HepG2 (cell line): ENCODE measurements around the gene VPS4A. TPM values are rescaled to one million over a fixed set of nuclear protein-coding genes. Genes with fewer than 3 reads are reported as not detected.

Source experiments
- ELF4 ChIP-seq: sonication (generic); formaldehyde crosslinking; IDR thresholded peaks from 2 replicates; pipeline ENCODE4 v1.5.0; 2020; ENCODE audit warnings: missing genetic modification reagents, mild to moderate bottlenecking, moderate library complexity, borderline replicate concordance
- FOSL1 ChIP-seq: sonication (generic); formaldehyde crosslinking; IDR thresholded peaks from 2 replicates; pipeline ENCODE4 v1.9.0; 2021; ENCODE audit warnings: missing genetic modification reagents, borderline replicate concordance
- GPN1 ChIP-seq: sonication (generic); formaldehyde crosslinking; IDR thresholded peaks from 2 replicates; pipeline ENCODE4 v1.5.1; 2020; ENCODE audit warnings: missing genetic modification reagents, borderline replicate concordance
- GZF1 ChIP-seq: sonication (generic); formaldehyde crosslinking; IDR thresholded peaks from 2 replicates; pipeline ENCODE4 v1.5.1; 2020; ENCODE audit warnings: mild to moderate bottlenecking, missing genetic modification reagents
- HNF1A ChIP-seq, 2 experiments: sonication (generic) in 1 of 2; formaldehyde crosslinking in 1 of 2; IDR thresholded peaks; 2 replicates each; pipeline versions ENCODE4 v1.4.0 to v1.6.1; 2016 to 2020; ENCODE audit warnings: borderline replicate concordance in 1 of 2, low read depth in 1 of 2, mild to moderate bottlenecking in 1 of 2, missing genetic modification reagents in 1 of 2
- KLF12 ChIP-seq: sonication (generic); formaldehyde crosslinking; IDR thresholded peaks from 2 replicates; pipeline ENCODE4 v1.4.0; 2020; ENCODE audit warnings: missing genetic modification reagents, borderline replicate concordance
- MED13 ChIP-seq: sonication (generic); formaldehyde crosslinking; IDR thresholded peaks from 2 replicates; pipeline ENCODE4 v1.5.0; 2020; ENCODE audit warnings: missing genetic modification reagents
- MEIS1 ChIP-seq: sonication (generic); formaldehyde crosslinking; IDR thresholded peaks from 2 replicates; pipeline ENCODE4 v1.9.0; 2021; ENCODE audit warnings: mild to moderate bottlenecking, missing genetic modification reagents, moderate library complexity, borderline replicate concordance
- NFE2 ChIP-seq: sonication (generic); formaldehyde crosslinking; IDR thresholded peaks from 2 replicates; pipeline ENCODE4 v1.4.0; 2020; ENCODE audit warnings: missing genetic modification reagents
- RAD21 ChIP-seq: fragments of 450-650 bp; formaldehyde crosslinking; IDR thresholded peaks from 2 replicates; pipeline ENCODE4 v1.5.0; 2020; ENCODE audit warnings: mild to moderate bottlenecking
- SKI ChIP-seq: fragments of 450-650 bp; IDR thresholded peaks from one replicate; pipeline ENCODE4 v1.6.1; 2018; ENCODE audit warnings: mild to moderate bottlenecking; ENCODE audit not compliant: partially characterized antibody
- SSRP1 ChIP-seq: IDR thresholded peaks from 2 replicates; pipeline ENCODE4 v1.6.1; 2016; ENCODE audit warnings: control low read depth
- TBX2 ChIP-seq: sonication (generic); formaldehyde crosslinking; IDR thresholded peaks from 2 replicates; pipeline ENCODE4 v1.5.0; 2020; ENCODE audit warnings: missing genetic modification reagents, mild to moderate bottlenecking, borderline replicate concordance
- TERF1 ChIP-seq: sonication (generic); formaldehyde crosslinking; IDR thresholded peaks from 2 replicates; pipeline ENCODE4 v1.8.0; 2022; ENCODE audit warnings: mild to moderate bottlenecking, missing genetic modification reagents, moderate library complexity
- TFDP2 ChIP-seq: sonication (generic); formaldehyde crosslinking; IDR thresholded peaks from 2 replicates; pipeline ENCODE4 v1.4.0; 2020; ENCODE audit warnings: missing genetic modification reagents
- ZNF230 ChIP-seq: sonication (generic); formaldehyde crosslinking; IDR thresholded peaks from 2 replicates; pipeline ENCODE4 v1.4.0; 2020; ENCODE audit warnings: mild to moderate bottlenecking, missing genetic modification reagents
- ZNF530 ChIP-seq: sonication (generic); formaldehyde crosslinking; IDR thresholded peaks from 2 replicates; pipeline ENCODE4 v1.5.0; 2020; ENCODE audit warnings: low read depth, mild to moderate bottlenecking, missing genetic modification reagents
- ZNF674 ChIP-seq: sonication (generic); formaldehyde crosslinking; IDR thresholded peaks from 2 replicates; pipeline ENCODE4 v1.5.0; 2020; ENCODE audit warnings: low read depth, mild to moderate bottlenecking, missing genetic modification reagents
- ZNF839 ChIP-seq: sonication (generic); formaldehyde crosslinking; IDR thresholded peaks from 2 replicates; pipeline ENCODE4 v1.4.0; 2020; ENCODE audit warnings: missing genetic modification reagents, mild to moderate bottlenecking, borderline replicate concordance
- ZZZ3 ChIP-seq: sonication (generic); formaldehyde crosslinking; IDR thresholded peaks from 2 replicates; pipeline ENCODE4 v1.4.0; 2020; ENCODE audit warnings: missing genetic modification reagents, mild to moderate bottlenecking, borderline replicate concordance
- polyA plus RNA-seq, 8 experiments: library from polyadenylated mRNA; depleted of rRNA in 3 of 8; stranded (reverse) in 7 of 8; unstranded in 1 of 8; fragments of >200 nt; fragmentation: Illumina TruSeq in 4 of 8; extraction: Trizol in 4 of 8; gene quantifications; 2 replicates each; pipeline versions ENCODE4 v1.2.1 to v1.2.3, GENCODE V29; 2011 to 2016; ENCODE audit warnings: low read depth in 4 of 8, missing spikeins in 1 of 8, mixed read lengths in 1 of 8; ENCODE audit not compliant: insufficient read depth in 1 of 8
- total RNA-seq, 5 experiments: library from RNA; depleted of rRNA; stranded (reverse); fragments of >200 nt; fragmentation: Illumina TruSeq; extraction: Trizol; gene quantifications; 2 replicates each; pipeline ENCODE4 v1.2.3, GENCODE V29; 2016; ENCODE audit warnings: low read depth in 1 of 5

The VPS4A gene
- total and polyA plus RNA-seq, 2 of the 13 experiments (the other 11 are each of a cell fraction or from before 2014, with no cell fraction given), result 13.2 to 27.9 TPM

GRCh38 chr16:69330286-69331109 lies 19.3 kb downstream of the VPS4A start, which contains the start of gene PDF (continued):
- peak; percentile 77 for TF ChIP-seq SKI
- no peak for TF ChIP-seq FOSL1 (CRISPR knock-in tag)
- peak; percentile 98; the same call in 1 of the 2 replicates for TF ChIP-seq ZNF839 (CRISPR knock-in tag)
- TF ChIP-seq GZF1 (CRISPR knock-in tag), result no peak; the same call in 1 of the 2 replicates
- TF ChIP-seq KLF12 (CRISPR knock-in tag), result peak; percentile 76; the same call in 1 of the 2 replicates
- TF ChIP-seq TFDP2 (CRISPR knock-in tag), result peak; percentile 97
- TF ChIP-seq ZNF674 (CRISPR knock-in tag), result peak; percentile 87; the same call in 1 of the 2 replicates
- TF ChIP-seq GPN1 (CRISPR knock-in tag), result no peak; the same call in 1 of the 2 replicates
- TF ChIP-seq TBX2 (CRISPR knock-in tag), result peak; percentile 87
- TF ChIP-seq ELF4 (CRISPR knock-in tag), result peak; percentile 83
- TF ChIP-seq SSRP1 (CRISPR knock-in tag), result no peak
- no peak for TF ChIP-seq ZZZ3
- no peak; the same call in 1 of the 2 replicates for TF ChIP-seq MEIS1
- TF ChIP-seq ZNF530 (CRISPR knock-in tag), result no peak
- 0 out of 2 replicates have a peak, but pooled peaks have one; percentile 9 for TF ChIP-seq TERF1
- no peak for TF ChIP-seq ZNF230 (CRISPR knock-in tag)
- TF ChIP-seq MED13 (CRISPR knock-in tag), result peak; percentile 92
- no peak; the same call in none of the 2 replicates for TF ChIP-seq RAD21 (CRISPR knock-in tag)
- TF ChIP-seq NFE2 (CRISPR knock-in tag), result no peak
- TF ChIP-seq HNF1A (IDR thresholded peaks at IDR 0.05; ENCODE audit: low read depth), result no peak; the same call in 1 of the 2 replicates
- peak; percentile 36; the same call in 1 of the 2 replicates for TF ChIP-seq HNF1A (CRISPR knock-in tag; IDR thresholded peaks at IDR 0.05; ENCODE audit: borderline replicate concordance)
